ENCODE data around the gene MED29. TPM values are rescaled to one million over a fixed set of nuclear protein-coding genes. Genes with fewer than 3 reads are reported as not detected.

Gene MED29
- total RNA-seq, 2 donors from 2014 or later, result 23.1 to 40.9 TPM

- no peak for ATAC-seq
- intact Hi-C loops (cut with DNase I), result loop anchor here (10.0 kb wide), 1 partner anchor 90 kb away; the partner anchor contains the start of gene EID2B
These were observed 53.5 kb downstream of the MED29 start for GRCh38 chr19:39444598-39445195.

DNA sequence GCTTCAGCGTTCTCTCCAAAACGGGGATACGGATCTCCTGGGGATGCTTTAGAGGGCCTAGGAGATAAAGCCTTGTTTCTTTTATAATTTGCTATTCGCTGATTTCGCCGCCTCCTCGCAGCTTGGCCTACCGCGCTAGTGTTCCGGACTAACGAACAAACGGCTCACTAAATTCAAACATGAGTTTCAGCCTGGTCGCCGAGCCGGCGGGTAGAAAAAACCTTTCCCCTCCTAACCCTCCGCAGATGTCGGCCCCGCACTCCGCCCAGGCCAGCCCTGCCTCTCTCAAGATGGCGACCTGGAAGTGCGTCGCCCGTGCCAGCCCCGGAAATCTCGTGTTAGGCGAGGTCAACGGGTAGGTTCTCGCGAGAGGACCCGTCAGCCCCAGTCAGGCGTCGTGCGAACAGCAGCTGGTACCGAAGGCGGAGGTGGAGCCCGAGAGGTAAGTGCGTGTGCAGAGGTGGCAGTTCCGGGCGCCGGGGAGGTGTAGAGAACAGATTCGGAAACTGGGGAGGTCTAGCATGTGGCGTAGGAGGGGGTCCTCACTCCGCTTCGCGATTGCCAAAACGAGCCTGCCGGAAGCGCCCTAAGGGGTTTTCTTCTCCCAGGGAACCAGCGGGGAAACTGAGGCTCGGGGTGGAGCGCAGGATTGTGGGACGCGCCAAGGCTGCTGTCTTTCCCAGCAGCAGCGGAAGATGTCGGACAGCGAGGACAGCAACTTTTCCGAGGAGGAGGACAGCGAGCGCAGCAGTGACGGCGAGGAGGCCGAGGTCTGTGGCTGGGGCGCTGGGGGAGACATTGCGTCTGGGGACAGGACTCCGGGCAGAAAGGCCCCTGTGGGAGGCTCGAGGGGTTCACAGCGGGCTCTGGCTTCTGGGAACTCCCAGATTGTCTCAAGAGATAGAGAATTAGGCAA, 54.3 kb downstream of the MED29 start, which contains the start of gene SUPT5H:
Gene SUPT5H (plus strand): TSS at position 387 of the 916 bp plus-strand sequence. CDS start 309 bp downstream, at position 696.
- 0% methylated on average over 38 to 68 of the region's 68 CpGs for WGBS, 2 donors
- intact Hi-C loops (cut with DNase I), result loop anchor here (10.0 kb wide), 1 partner anchor 89 kb away; the partner anchor contains the start of gene EID2B
- H3K27ac ChIP-seq, result peak within 1 kb of the TSS; percentile 72 to 96 (median 86)
- ATAC-seq (peak; percentile 100), DNase-seq (peak; percentile 98 to 99 (median 99))
- no peaks in the 10 kb centered on the region for H3K9me3 ChIP-seq
- peaks cover 48% of the 10 kb centered on the region for H3K4me1 ChIP-seq
- TF ChIP-seq POLR2A (IDR thresholded peaks at IDR 0.05), result peak; percentile 81 to 96 (median 94)
- TF ChIP-seq, protein P1, sequence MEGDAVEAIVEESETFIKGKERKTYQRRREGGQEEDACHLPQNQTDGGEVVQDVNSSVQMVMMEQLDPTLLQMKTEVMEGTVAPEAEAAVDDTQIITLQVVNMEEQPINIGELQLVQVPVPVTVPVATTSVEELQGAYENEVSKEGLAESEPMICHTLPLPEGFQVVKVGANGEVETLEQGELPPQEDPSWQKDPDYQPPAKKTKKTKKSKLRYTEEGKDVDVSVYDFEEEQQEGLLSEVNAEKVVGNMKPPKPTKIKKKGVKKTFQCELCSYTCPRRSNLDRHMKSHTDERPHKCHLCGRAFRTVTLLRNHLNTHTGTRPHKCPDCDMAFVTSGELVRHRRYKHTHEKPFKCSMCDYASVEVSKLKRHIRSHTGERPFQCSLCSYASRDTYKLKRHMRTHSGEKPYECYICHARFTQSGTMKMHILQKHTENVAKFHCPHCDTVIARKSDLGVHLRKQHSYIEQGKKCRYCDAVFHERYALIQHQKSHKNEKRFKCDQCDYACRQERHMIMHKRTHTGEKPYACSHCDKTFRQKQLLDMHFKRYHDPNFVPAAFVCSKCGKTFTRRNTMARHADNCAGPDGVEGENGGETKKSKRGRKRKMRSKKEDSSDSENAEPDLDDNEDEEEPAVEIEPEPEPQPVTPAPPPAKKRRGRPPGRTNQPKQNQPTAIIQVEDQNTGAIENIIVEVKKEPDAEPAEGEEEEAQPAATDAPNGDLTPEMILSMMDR (IDR thresholded peaks at IDR 0.05), result peak in 1 of 7 experiments; percentile 19
- peak within 1 kb of the TSS; percentile 93 to 94 for H3K4me3 ChIP-seq
- no peaks in the 10 kb centered on the region for H3K27me3 ChIP-seq
- H3K36me3 ChIP-seq (replicated peaks in 1 of 2; ENCODE audit: insufficient read depth in 1 of 2, low read depth in 2 of 2), result no peaks in the 10 kb centered on the region

More at GRCh38 chr19:39444598-39445195, 53.5 kb downstream of the MED29 start:
- no peaks in the 10 kb centered on the region for H3K36me3 ChIP-seq (replicated peaks in 1 of 2; ENCODE audit: insufficient read depth in 1 of 2, low read depth in 2 of 2)
- no peak for TF ChIP-seq POLR2A (IDR thresholded peaks at IDR 0.05)
- TF ChIP-seq, protein P1 (IDR thresholded peaks at IDR 0.05), result no peak
- peak in 1 of 4 donors; percentile 21 for DNase-seq
- no peaks in the 10 kb centered on the region for H3K27me3 ChIP-seq
- peak overlapping the region; percentile 13 to 93 for H3K4me3 ChIP-seq
- no peaks in the 10 kb centered on the region for H3K9me3 ChIP-seq
- peak overlapping the region in 3 of 4 donors; percentile 79 to 96 (median 92) for H3K27ac ChIP-seq
- H3K4me1 ChIP-seq, result peaks cover 46% of the 10 kb centered on the region
- 2 to 3% methylated on average over 17 of the region's 17 CpGs for WGBS, 2 donors

DNA sequence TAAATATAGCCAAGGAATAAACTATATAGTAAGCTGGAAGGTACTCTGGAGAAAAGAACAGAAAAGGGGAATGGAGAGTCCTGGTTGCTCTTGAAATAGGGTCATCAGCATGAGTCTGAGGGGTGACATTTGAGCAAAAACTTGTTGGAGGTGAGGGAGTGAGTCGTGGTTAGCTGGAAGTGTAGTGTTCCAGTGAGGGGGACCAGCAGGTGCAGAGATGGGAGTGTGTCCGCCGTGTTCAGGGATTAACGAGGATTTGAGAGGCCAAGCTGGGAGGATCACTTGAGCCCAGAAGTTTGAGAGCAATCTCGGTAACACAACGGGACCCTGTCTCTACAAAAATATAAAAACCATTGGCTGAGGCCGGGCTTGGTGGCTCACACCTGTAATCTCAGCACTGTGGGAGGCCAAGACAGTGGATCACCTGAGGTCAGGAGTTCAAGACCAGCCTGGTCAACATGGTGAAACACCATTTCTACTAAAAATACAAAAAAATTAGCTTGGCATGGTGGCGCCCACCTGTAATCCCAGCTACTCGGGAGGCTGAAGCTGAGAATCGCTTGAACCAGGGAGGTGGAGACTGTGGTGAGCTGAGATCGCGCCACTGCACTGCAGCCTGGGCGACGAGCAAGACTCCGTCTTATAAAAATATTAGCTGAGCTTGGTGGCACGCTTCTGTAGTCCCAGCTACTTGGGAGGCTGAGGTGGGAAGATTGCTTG, 55.3 kb downstream of the MED29 start:
- Histone ChIP-seq H3K9me3 (no peaks in the 10 kb centered on the region), H3K27me3 (no peaks in the 10 kb centered on the region), H3K4me3 (peak overlapping the region; percentile 93 to 94), H3K4me1 (peaks cover 47% of the 10 kb centered on the region), H3K36me3 (replicated peaks in 1 of 2; ENCODE audit: insufficient read depth in 1 of 2, low read depth in 2 of 2) (no peaks in the 10 kb centered on the region), H3K27ac (peak overlapping the region in 2 of 4 donors; percentile 79 to 96)
- intact Hi-C loops (cut with DNase I), result loop anchor here (10.0 kb wide), 1 partner anchor 88 kb away; the partner anchor contains the start of gene EID2B
- TF ChIP-seq, protein P1 (IDR thresholded peaks at IDR 0.05), result no peak
- TF ChIP-seq POLR2A (IDR thresholded peaks at IDR 0.05), result no peak
- DNase-seq (no peak), ATAC-seq (no peak)
- WGBS, 2 donors, result 65 to 67% methylated on average over 14 to 16 of the region's 16 CpGs

DNA sequence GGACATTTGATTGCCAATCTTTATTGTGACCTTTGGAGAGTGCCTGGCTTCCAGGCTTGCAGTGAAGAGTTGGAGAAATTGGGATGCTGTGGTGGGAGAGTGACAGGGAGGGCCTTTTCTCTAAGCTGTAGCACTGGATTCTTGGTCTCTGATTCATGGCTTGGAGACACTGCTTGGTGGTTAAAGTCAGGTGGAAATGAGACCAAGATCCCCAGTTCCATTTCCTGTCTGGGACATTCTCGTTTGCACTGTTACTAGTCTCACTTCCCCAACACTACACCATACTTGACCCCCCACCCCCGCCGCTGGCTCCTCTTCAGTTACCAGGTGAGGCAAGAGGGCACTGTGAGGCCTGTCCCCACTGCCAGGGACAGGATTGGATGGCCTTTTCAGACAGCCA, 57.1 kb downstream of the MED29 start:
- Histone ChIP-seq H3K9me3 (no peaks in the 10 kb centered on the region), H3K27me3 (no peaks in the 10 kb centered on the region), H3K4me1 (peaks cover 47% of the 10 kb centered on the region), H3K4me3 (no peak overlapping the region), H3K36me3 (replicated peaks in 1 of 2; ENCODE audit: insufficient read depth in 1 of 2, low read depth in 2 of 2) (peaks cover 0 to 3% of the 10 kb centered on the region in 2 donors), H3K27ac (no peak overlapping the region)
- TF ChIP-seq POLR2A (IDR thresholded peaks at IDR 0.05), result no peak
- TF ChIP-seq, protein P1 (IDR thresholded peaks at IDR 0.05), result no peak
- 56 to 60% methylated on average over 3 of the region's 3 CpGs for WGBS, 2 donors
- no peak for DNase-seq
- ATAC-seq, result no peak
- intact Hi-C loops (cut with DNase I), result loop anchor here (10.0 kb wide), 1 partner anchor 87 kb away; the partner anchor contains the start of gene EID2B

All from body of pancreas (tissue), 4 donors.